OCI-LY1 (cell line): ENCODE results near the gene PLXNA3.

Source experiments
- H2AFZ ChIP-seq: fragments of 200-600 bp; sonication (generic), shearing (Covaris generic); 2 replicates; pipeline ENCODE4 v1.6.0; 2014; ENCODE audit warnings: antibody characterized with exemption, mild to moderate bottlenecking, low read length
- H3F3A ChIP-seq: fragments of 200-600 bp; sonication (generic), shearing (Covaris generic); 2 replicates; pipeline ENCODE4 v1.6.0; 2014; ENCODE audit warnings: mild to moderate bottlenecking, antibody characterized with exemption, low read length, moderate library complexity; ENCODE audit not compliant: insufficient read depth
- H3K27ac ChIP-seq: fragments of 200-600 bp; sonication (generic); 2 replicates; pipeline ENCODE4 v1.5.1; 2014; ENCODE audit warnings: low read length, mixed run types, mild to moderate bottlenecking, low read depth; ENCODE audit not compliant: poor library complexity, severe bottlenecking
- H3K27me3 ChIP-seq: fragments of 200-600 bp; sonication (generic); 2 replicates; pipeline ENCODE4 v1.6.0; 2014; ENCODE audit warnings: antibody characterized with exemption, mild to moderate bottlenecking, low read length, moderate library complexity; ENCODE audit not compliant: insufficient read depth
- H3K36me3 ChIP-seq: fragments of 200-600 bp; sonication (generic); 2 replicates; pipeline ENCODE4 v1.6.1; 2014; ENCODE audit warnings: mild to moderate bottlenecking, antibody characterized with exemption, low read length, moderate library complexity, mixed read lengths; ENCODE audit not compliant: insufficient read depth
- H3K4me1 ChIP-seq: fragments of 200-600 bp; sonication (generic); 2 replicates; pipeline ENCODE4 v1.5.1; 2014; ENCODE audit warnings: mild to moderate bottlenecking, low read length, moderate library complexity; ENCODE audit not compliant: insufficient read depth, severe bottlenecking
- H3K4me2 ChIP-seq: fragments of 200-600 bp; sonication (generic), shearing (Covaris generic); 2 replicates; pipeline ENCODE4 v1.6.1; 2014; ENCODE audit warnings: low read length
- H3K4me3 ChIP-seq: fragments of 200-600 bp; sonication (generic); 2 replicates; pipeline ENCODE4 v1.5.1; 2014; ENCODE audit warnings: low read length, low read depth, mild to moderate bottlenecking, mixed read lengths; ENCODE audit not compliant: poor library complexity, severe bottlenecking
- H3K79me2 ChIP-seq: fragments of 200-600 bp; shearing (Covaris generic); 2 replicates; pipeline ENCODE4 v1.6.1; 2016; ENCODE audit warnings: mixed run types, low read length, mixed read lengths; ENCODE audit not compliant: insufficient read depth
- H3K9ac ChIP-seq: fragments of 200-600 bp; sonication (generic), shearing (Covaris generic); 2 replicates; pipeline ENCODE4 v1.6.1; 2014; ENCODE audit warnings: mild to moderate bottlenecking, low read length, mixed read lengths
- H3K9me2 ChIP-seq: fragments of 200-600 bp; sonication (generic), shearing (Covaris generic); 2 replicates; pipeline ENCODE4 v1.6.1; 2014; ENCODE audit warnings: low read depth, mild to moderate bottlenecking, low read length, mixed read lengths
- H3K9me3 ChIP-seq: fragments of 200-600 bp; shearing (Covaris generic); 2 replicates; pipeline ENCODE4 v1.6.1; 2014; ENCODE audit warnings: low read length, mixed read lengths
- H4K20me1 ChIP-seq: fragments of 200-600 bp; sonication (generic), shearing (Covaris generic); 2 replicates; pipeline ENCODE4 v1.6.0; 2016; ENCODE audit warnings: mild to moderate bottlenecking, low read length; ENCODE audit not compliant: insufficient read depth
- EZH2 ChIP-seq: fragments of 200-600 bp; sonication (generic), shearing (Covaris generic); IDR thresholded peaks from 2 replicates; pipeline ENCODE4 v1.8.0; 2017; ENCODE audit warnings: borderline replicate concordance, mixed run types, mild to moderate bottlenecking, antibody characterized with exemption, low read length, moderate library complexity, mixed read lengths
- TF ChIP-seq, protein P1 (sequence below): fragments of 200-600 bp; sonication (generic), shearing (Covaris generic); IDR thresholded peaks from 2 replicates; pipeline ENCODE4 v1.5.1; 2017; ENCODE audit warnings: mild to moderate bottlenecking, antibody characterized with exemption, low read length, moderate library complexity, mixed read lengths

The PLXNA3 gene

DNA sequence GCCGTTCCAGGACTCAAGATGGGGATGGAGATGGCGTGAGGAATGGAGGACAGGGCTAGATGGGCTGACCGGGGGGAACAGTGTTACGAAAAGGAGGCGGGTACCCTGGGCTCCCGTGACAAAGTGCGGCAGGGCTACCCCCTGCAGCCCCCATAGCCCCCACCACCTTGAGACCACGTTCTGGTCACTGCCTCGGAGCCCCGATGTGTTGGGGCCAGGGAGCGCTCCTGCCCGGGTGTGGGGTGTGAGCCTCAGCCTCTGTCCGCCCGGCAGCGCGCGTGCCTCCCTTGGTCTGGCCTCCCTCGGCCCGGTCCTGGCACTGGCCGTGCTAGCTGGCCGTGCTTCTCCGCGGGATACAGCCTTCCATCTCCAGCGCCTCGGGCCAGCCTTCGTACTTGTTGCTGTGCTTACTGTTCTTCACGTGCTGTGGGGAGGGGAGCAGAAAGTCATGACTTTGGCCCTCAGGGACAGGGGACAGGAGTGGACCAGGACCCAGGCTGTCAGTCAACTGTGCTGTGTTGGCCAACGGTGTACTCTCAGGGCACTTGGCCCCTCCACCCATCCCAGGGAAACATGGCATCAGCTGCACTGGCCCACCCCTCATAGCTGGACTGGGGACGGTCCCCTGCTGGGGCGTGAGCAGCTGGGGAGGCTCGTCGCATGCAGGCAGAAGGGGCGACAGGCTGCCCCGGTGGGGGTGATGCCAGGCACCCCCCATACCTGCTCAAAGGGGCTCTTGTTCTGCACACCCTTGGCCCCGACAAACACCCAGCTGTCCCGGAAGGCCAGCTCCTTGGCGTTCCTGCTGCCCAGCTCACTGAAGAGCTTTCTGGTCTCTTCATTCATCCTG, 48.6 kb downstream of the PLXNA3 start:
- Histone ChIP-seq H3K4me1 (no peaks in the 10 kb centered on the region), H3K9me2 (no peaks in the 10 kb centered on the region), H3K4me2 (no peak overlapping the region), H3K36me3 (peaks cover 20% of the 10 kb centered on the region), H3K27ac (no peak overlapping the region), H3K9ac (no peak overlapping the region), H3K79me2 (no peaks in the 10 kb centered on the region), H3K9me3 (no peaks in the 10 kb centered on the region), H3K27me3 (no peaks in the 10 kb centered on the region), H2AFZ (no peak overlapping the region), H3K4me3 (no peak overlapping the region), H3F3A (no peaks in the 10 kb centered on the region), H4K20me1 (no peaks in the 10 kb centered on the region)
- TF ChIP-seq EZH2, result no peak
- TF ChIP-seq, protein P1, sequence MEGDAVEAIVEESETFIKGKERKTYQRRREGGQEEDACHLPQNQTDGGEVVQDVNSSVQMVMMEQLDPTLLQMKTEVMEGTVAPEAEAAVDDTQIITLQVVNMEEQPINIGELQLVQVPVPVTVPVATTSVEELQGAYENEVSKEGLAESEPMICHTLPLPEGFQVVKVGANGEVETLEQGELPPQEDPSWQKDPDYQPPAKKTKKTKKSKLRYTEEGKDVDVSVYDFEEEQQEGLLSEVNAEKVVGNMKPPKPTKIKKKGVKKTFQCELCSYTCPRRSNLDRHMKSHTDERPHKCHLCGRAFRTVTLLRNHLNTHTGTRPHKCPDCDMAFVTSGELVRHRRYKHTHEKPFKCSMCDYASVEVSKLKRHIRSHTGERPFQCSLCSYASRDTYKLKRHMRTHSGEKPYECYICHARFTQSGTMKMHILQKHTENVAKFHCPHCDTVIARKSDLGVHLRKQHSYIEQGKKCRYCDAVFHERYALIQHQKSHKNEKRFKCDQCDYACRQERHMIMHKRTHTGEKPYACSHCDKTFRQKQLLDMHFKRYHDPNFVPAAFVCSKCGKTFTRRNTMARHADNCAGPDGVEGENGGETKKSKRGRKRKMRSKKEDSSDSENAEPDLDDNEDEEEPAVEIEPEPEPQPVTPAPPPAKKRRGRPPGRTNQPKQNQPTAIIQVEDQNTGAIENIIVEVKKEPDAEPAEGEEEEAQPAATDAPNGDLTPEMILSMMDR, result no peak

DNA sequence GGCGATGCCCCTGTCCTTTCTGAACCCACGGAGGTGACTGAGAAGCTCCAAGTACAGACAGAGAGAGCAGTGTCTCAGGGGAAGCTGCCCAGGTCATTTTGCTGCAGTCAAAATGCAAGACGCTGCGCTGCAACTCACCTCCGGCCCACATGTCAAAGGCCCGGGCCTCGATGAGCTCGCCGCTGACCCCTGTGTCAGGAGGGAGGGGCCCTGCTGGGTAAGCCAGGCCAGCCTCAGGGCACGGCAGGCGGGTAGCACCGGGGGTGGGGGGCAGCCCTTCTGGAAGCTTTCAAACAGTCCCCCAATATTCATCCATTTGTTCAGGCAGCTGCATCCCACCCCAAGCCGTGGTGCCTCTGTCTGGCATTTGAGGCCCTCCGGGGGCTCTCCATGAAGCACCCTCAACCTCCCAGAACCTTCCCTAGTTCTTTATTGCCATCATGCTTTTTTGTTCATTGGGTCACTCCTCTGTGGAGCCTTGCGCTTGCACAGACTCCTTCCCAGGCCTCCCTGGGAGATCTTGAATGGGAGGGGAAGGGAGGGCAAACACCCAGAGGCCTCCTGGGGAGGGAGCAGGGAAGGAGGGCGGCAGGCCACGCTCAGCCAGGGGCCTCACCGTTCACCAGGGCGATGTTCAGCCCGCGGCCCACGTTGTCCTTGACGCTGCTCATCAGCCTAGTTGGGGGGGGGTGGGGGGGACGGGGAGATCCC, 49.7 kb downstream of the PLXNA3 start:
- H4K20me1 ChIP-seq, result no peaks in the 10 kb centered on the region

GRCh38 chrX:154508384-154508745, 50.3 kb downstream of the PLXNA3 start:
- peaks cover 20% of the 10 kb centered on the region for H3K36me3 ChIP-seq
- H3K9me3 ChIP-seq, result no peaks in the 10 kb centered on the region
- H3K27ac ChIP-seq, result no peak overlapping the region
- no peaks in the 10 kb centered on the region for H4K20me1 ChIP-seq
- no peaks in the 10 kb centered on the region for H3K4me1 ChIP-seq
- H3K27me3 ChIP-seq, result no peaks in the 10 kb centered on the region
- no peak overlapping the region for H3K4me3 ChIP-seq
- H3K9ac ChIP-seq, result no peak overlapping the region
- no peak overlapping the region for H3K4me2 ChIP-seq
- H3K79me2 ChIP-seq, result no peaks in the 10 kb centered on the region
- H3K9me2 ChIP-seq, result no peaks in the 10 kb centered on the region
- TF ChIP-seq, protein P1, result no peak
- TF ChIP-seq EZH2, result no peak
- H3F3A ChIP-seq, result no peaks in the 10 kb centered on the region
- H2AFZ ChIP-seq, result no peak overlapping the region

More for the DNA sequence above, 49.7 kb downstream of the PLXNA3 start:
- no peaks in the 10 kb centered on the region for H3F3A ChIP-seq
- H3K4me2 ChIP-seq, result no peak overlapping the region
- H3K36me3 ChIP-seq, result peaks cover 20% of the 10 kb centered on the region
- no peaks in the 10 kb centered on the region for H3K4me1 ChIP-seq
- H3K79me2 ChIP-seq, result no peaks in the 10 kb centered on the region
- no peaks in the 10 kb centered on the region for H3K27me3 ChIP-seq
- no peak overlapping the region for H3K9ac ChIP-seq
- no peak for TF ChIP-seq EZH2
- TF ChIP-seq, protein P1, result no peak
- H3K9me3 ChIP-seq, result no peaks in the 10 kb centered on the region
- H3K27ac ChIP-seq, result no peak overlapping the region
- no peak overlapping the region for H2AFZ ChIP-seq
- H3K9me2 ChIP-seq, result no peaks in the 10 kb centered on the region
- H3K4me3 ChIP-seq, result no peak overlapping the region
